HG03066 (cell line): ENCODE results near the gene CDC5L.
"Not testable (repeated sequence)": the region's sequence is repeated elsewhere in the genome, so short reads cannot be mapped to it uniquely, and the experiment has no call there.

Source experiments
- ATAC-seq: cut with Tn5 transposase; IDR thresholded peaks from one replicate; pipeline ENCODE4 v1.9.1; 2021; ENCODE audit warnings: low read depth; ENCODE audit not compliant: unreplicated experiment

The CDC5L gene

GRCh38 chr6:44387346-44388134, at the start of gene CDC5L:
CDC5L (plus strand) TSS chr6:44387706; CDS start chr6:44387824, 118 bp downstream.
- ATAC-seq = peak; percentile 92

- ATAC-seq = no peak
Observed at GRCh38 chr6:44338228-44339122, 49.0 kb upstream of the CDC5L start.

GRCh38 chr6:44339301-44339700, 48.2 kb upstream of the CDC5L start:
- no peak for ATAC-seq

GRCh38 chr6:44339763-44340625, 47.5 kb upstream of the CDC5L start:
- no peak for ATAC-seq

- ATAC-seq = no peak
Observed at GRCh38 chr6:44341095-44341890, 46.2 kb upstream of the CDC5L start.

GRCh38 chr6:44342052-44342451, 45.5 kb upstream of the CDC5L start:
- no peak for ATAC-seq

- ATAC-seq = no peak
Observed at GRCh38 chr6:44342489-44342888, 45.0 kb upstream of the CDC5L start, which contains the start of gene SPATS1. SPATS1 (plus strand) TSS chr6:44342650; CDS start chr6:44343096, 446 bp downstream.

GRCh38 chr6:44346818-44347217, 40.7 kb upstream of the CDC5L start:
- ATAC-seq = not testable (repeated sequence)

GRCh38 chr6:44349904-44350649, 37.4 kb upstream of the CDC5L start:
- no peak for ATAC-seq

- ATAC-seq = not testable (repeated sequence)
Observed at GRCh38 chr6:44350650-44350994, 36.9 kb upstream of the CDC5L start.

- ATAC-seq = no peak
Observed at GRCh38 chr6:44352259-44352658, 35.2 kb upstream of the CDC5L start.

GRCh38 chr6:44353336-44353735, 34.2 kb upstream of the CDC5L start:
- no peak for ATAC-seq

GRCh38 chr6:44355640-44356039, 31.9 kb upstream of the CDC5L start:
- no peak for ATAC-seq

GRCh38 chr6:44356487-44356886, 31.0 kb upstream of the CDC5L start:
- ATAC-seq = no peak

- ATAC-seq = no peak
Observed at GRCh38 chr6:44359973-44360372, 27.5 kb upstream of the CDC5L start.

GRCh38 chr6:44361947-44362346, 25.6 kb upstream of the CDC5L start:
- no peak for ATAC-seq

GRCh38 chr6:44363377-44363926, 24.1 kb upstream of the CDC5L start:
- no peak for ATAC-seq

GRCh38 chr6:44366781-44367180, 20.7 kb upstream of the CDC5L start:
- no peak for ATAC-seq

- ATAC-seq = no peak
Observed at GRCh38 chr6:44367681-44368080, 19.8 kb upstream of the CDC5L start.
